ENCODE data around the gene DYSF.

GRCh38 chr2:71462641-71463341 is 9.4 kb downstream of the DYSF start:
- TF ChIP-seq POLR2A (IDR thresholded peaks at IDR 0.05) = no peak
- TF ChIP-seq, protein P1, sequence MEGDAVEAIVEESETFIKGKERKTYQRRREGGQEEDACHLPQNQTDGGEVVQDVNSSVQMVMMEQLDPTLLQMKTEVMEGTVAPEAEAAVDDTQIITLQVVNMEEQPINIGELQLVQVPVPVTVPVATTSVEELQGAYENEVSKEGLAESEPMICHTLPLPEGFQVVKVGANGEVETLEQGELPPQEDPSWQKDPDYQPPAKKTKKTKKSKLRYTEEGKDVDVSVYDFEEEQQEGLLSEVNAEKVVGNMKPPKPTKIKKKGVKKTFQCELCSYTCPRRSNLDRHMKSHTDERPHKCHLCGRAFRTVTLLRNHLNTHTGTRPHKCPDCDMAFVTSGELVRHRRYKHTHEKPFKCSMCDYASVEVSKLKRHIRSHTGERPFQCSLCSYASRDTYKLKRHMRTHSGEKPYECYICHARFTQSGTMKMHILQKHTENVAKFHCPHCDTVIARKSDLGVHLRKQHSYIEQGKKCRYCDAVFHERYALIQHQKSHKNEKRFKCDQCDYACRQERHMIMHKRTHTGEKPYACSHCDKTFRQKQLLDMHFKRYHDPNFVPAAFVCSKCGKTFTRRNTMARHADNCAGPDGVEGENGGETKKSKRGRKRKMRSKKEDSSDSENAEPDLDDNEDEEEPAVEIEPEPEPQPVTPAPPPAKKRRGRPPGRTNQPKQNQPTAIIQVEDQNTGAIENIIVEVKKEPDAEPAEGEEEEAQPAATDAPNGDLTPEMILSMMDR (IDR thresholded peaks at IDR 0.05) = no peak
